Body of pancreas (tissue), 4 donors: ENCODE measurements around the gene GRK1.

Source experiments
- POLR2A ChIP-seq, 3 donors: fragments of 450-650 bp; IDR thresholded peaks; one replicate each; pipeline ENCODE4 v1.6.1; 2016; ENCODE audit warnings: antibody characterized with exemption in 3 of 3, mild to moderate bottlenecking in 2 of 3
- TF ChIP-seq, protein P1 (sequence below), 7 experiments: fragments of 450-650 bp in 4 of 7; fragments of 200-600 bp in 3 of 7; sonication (generic) in 3 of 7; IDR thresholded peaks; one replicate each; pipeline ENCODE4 v1.5.1; 2016 to 2019; ENCODE audit warnings: antibody characterized with exemption in 7 of 7

- TF ChIP-seq, protein P1, sequence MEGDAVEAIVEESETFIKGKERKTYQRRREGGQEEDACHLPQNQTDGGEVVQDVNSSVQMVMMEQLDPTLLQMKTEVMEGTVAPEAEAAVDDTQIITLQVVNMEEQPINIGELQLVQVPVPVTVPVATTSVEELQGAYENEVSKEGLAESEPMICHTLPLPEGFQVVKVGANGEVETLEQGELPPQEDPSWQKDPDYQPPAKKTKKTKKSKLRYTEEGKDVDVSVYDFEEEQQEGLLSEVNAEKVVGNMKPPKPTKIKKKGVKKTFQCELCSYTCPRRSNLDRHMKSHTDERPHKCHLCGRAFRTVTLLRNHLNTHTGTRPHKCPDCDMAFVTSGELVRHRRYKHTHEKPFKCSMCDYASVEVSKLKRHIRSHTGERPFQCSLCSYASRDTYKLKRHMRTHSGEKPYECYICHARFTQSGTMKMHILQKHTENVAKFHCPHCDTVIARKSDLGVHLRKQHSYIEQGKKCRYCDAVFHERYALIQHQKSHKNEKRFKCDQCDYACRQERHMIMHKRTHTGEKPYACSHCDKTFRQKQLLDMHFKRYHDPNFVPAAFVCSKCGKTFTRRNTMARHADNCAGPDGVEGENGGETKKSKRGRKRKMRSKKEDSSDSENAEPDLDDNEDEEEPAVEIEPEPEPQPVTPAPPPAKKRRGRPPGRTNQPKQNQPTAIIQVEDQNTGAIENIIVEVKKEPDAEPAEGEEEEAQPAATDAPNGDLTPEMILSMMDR (IDR thresholded peaks at IDR 0.05), result no peak
- no peak for TF ChIP-seq POLR2A (IDR thresholded peaks at IDR 0.05)
These were observed 912 bp downstream of the GRK1 start for GRCh38 chr13:113667771-113668490.
